ENCODE data around the gene ASMT. TPM values are rescaled to one million over a fixed set of nuclear protein-coding genes. Genes with fewer than 3 reads are reported as not detected.
"Not testable (repeated sequence)": the region's sequence is repeated elsewhere in the genome, so short reads cannot be mapped to it uniquely, and the experiment has no call there.

Gene ASMT
- total and polyA plus RNA-seq, 2 of the 4 experiments (the other 2 are of a cell fraction): not detected

DNA sequence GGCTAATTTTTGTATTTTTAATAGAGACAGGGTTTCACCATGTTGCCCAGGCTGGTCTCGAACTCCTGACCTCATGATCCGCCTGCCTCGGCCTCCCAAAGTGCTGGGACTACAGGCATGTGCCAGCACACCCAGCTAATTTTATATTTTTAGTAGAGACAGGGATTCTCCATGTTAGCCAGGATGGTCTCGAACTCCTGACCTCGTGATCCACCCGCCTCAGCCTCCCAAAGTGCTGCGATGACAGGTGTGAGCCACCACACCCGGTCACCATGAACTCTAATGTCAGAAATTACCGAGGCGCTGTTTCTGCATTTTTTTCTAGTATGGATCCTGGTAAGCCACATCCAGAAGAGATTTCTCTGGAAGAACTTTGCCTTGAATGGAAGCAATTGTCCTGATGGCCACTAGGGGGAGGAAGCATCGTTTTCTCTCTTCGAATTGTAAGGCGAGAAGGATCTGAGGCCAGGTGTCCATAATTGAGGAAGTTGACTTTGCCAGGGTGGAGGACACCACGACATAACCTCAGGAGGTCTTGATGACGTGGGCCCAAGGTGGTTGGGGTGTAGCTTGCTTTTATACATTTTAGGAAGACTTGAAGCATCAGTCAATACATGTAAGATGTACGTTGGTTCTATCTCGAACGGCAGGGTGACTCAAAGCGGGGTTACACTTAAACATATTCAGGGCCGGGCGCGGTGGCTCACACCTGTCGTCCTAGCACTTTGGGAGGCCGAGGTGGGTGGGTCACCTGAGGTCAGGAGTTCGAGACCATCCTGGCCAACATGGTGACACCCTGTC, 37.4 kb downstream of the ASMT start:
- H3K27me3 ChIP-seq (ENCODE audit: control insufficient read depth, insufficient read depth, low read length); H2BK20ac ChIP-seq (ENCODE audit: low read depth, low read length); H4K20me1 ChIP-seq (ENCODE audit: insufficient read depth, low read length); H3K36me3 ChIP-seq (ENCODE audit: control insufficient read depth, insufficient read depth, low read length); POLR2A ChIA-PET (ENCODE audit: unreplicated experiment); H3K4ac ChIP-seq (ENCODE audit: low read depth, low read length); H3K9ac ChIP-seq (ENCODE audit: low read depth, low read length); H3K18ac ChIP-seq (ENCODE audit: low read depth, low read length); H3K27ac ChIP-seq (ENCODE audit: insufficient read depth, low read length); H2BK5ac ChIP-seq (ENCODE audit: low read depth, low read length, poor library complexity, severe bottlenecking); H2BK15ac ChIP-seq (ENCODE audit: low read depth, low read length); H3K4me3 ChIP-seq (ENCODE audit: insufficient read depth, low read depth, low read length); H3K23ac ChIP-seq (ENCODE audit: low read depth, low read length); H3K56ac ChIP-seq (ENCODE audit: extremely low read depth, insufficient read depth, low read length); H2BK120ac ChIP-seq (ENCODE audit: low read depth, low read length); BruUV-seq (replicated peaks); H3K4me2 ChIP-seq (ENCODE audit: low read depth, low read length); H3K9me3 ChIP-seq (ENCODE audit: control insufficient read depth, insufficient read depth, low read length); H3K14ac ChIP-seq (replicated peaks; ENCODE audit: low read depth, low read length); H3K9me1 ChIP-seq (ENCODE audit: insufficient read depth, low read length); H4K91ac ChIP-seq (ENCODE audit: insufficient read depth, low read depth, low read length); H2AK5ac ChIP-seq (ENCODE audit: low read depth, low read length); H3K4me1 ChIP-seq (ENCODE audit: control insufficient read depth, insufficient read depth, low read length); CTCF ChIA-PET; H4K5ac ChIP-seq (ENCODE audit: low read depth, low read length); dilution Hi-C loops (cut with HindIII; ENCODE audit: low sequenced_read_pairs, unreplicated experiment); H3K79me1 ChIP-seq (ENCODE audit: low read depth in 1 of 2, low read length in 2 of 2); H4K8ac ChIP-seq (ENCODE audit: low read depth in 2 of 2, low read length in 2 of 2): not testable (repeated sequence)
- intact Hi-C loops (cut with micrococcal nuclease): loop anchor here (1.0 to 10.0 kb wide), 3 partner anchors 843 to 1167 kb away; no protein-coding TSS in a partner anchor
- Histone ChIP-seq H2AK9ac (replicated peaks; ENCODE audit: low read depth, low read length, poor library complexity) (peak overlapping the region; percentile 90), H2AFZ (replicated peaks; ENCODE audit: low read length, poor library complexity) (peak overlapping the region; percentile 23)
- TF ChIP-seq RAD21 (IDR thresholded peaks at IDR 0.05; ENCODE audit: low read length) (peak; percentile 55), SMC3 (IDR thresholded peaks at IDR 0.05; ENCODE audit: low read depth, low read length) (peak; percentile 64)
- TF ChIP-seq, protein P1, sequence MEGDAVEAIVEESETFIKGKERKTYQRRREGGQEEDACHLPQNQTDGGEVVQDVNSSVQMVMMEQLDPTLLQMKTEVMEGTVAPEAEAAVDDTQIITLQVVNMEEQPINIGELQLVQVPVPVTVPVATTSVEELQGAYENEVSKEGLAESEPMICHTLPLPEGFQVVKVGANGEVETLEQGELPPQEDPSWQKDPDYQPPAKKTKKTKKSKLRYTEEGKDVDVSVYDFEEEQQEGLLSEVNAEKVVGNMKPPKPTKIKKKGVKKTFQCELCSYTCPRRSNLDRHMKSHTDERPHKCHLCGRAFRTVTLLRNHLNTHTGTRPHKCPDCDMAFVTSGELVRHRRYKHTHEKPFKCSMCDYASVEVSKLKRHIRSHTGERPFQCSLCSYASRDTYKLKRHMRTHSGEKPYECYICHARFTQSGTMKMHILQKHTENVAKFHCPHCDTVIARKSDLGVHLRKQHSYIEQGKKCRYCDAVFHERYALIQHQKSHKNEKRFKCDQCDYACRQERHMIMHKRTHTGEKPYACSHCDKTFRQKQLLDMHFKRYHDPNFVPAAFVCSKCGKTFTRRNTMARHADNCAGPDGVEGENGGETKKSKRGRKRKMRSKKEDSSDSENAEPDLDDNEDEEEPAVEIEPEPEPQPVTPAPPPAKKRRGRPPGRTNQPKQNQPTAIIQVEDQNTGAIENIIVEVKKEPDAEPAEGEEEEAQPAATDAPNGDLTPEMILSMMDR (conservative IDR thresholded peaks at IDR 0.05; ENCODE audit: low read depth, low read length): peak; percentile 68
- 53% methylated on average over 14 of the region's 25 CpGs; no CpG with 5 or more reads in 1 of the 2 experiments for WGBS, 2 experiments (ENCODE audit: extremely low coverage in 2 of 2, insufficient read length in 1 of 2)
- peak; percentile 54 for DNase-seq
- ATAC-seq (ENCODE audit: low read depth): peak; percentile 75
- in situ Hi-C loops (cut with MboI; ENCODE audit: low sequenced_read_pairs): loop anchor here (5.0 kb wide), 1 partner anchor 940 kb away; no protein-coding TSS in a partner anchor

Data from IMR-90 (cell line).